Stimulated activated CD4-positive, alpha-beta T cell treated with anti-CD3 and anti-CD28 coated beads, Interleukin-1b, Interleukin-23, amount 100 ng/mL, for 4 hours (primary cell): ENCODE measurements around the gene PNMA8B.
"Not testable (repeated sequence)": the region's sequence is repeated elsewhere in the genome, so short reads cannot be mapped to it uniquely, and the experiment has no call there.

Experiments used
- DNase-seq, 2 donors: peaks; one replicate each; pipeline ENCODE4 v3.0.0-alpha.2; 2020; ENCODE audit warnings: low read depth in 2 of 2

PNMA8B gene

DNA sequence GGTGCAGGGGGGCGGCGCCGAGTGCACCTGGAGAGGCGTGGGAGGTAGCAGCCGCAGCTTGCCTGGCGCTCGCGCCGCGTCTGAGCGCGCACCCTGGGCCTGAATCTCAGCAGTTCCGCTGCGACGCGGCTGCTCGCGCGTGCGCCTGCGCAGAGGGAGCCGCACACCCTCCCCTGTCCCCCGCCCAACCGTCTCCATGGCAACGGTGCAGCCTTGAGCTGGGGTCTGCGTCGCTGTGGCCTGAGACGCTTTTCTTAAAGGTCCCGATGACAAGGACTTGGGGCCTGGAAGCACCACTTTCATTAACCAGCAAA is at the start of gene PNMA8B:
Gene PNMA8B (minus strand): TSS at position 82 of the 314 bp plus-strand sequence. CDS start 402 bp downstream, outside the sequence.
- no peak for DNase-seq

- no peak for DNase-seq
Measured at GRCh38 chr19:46544651-46545050, 49.0 kb upstream of the PNMA8B start.

DNA sequence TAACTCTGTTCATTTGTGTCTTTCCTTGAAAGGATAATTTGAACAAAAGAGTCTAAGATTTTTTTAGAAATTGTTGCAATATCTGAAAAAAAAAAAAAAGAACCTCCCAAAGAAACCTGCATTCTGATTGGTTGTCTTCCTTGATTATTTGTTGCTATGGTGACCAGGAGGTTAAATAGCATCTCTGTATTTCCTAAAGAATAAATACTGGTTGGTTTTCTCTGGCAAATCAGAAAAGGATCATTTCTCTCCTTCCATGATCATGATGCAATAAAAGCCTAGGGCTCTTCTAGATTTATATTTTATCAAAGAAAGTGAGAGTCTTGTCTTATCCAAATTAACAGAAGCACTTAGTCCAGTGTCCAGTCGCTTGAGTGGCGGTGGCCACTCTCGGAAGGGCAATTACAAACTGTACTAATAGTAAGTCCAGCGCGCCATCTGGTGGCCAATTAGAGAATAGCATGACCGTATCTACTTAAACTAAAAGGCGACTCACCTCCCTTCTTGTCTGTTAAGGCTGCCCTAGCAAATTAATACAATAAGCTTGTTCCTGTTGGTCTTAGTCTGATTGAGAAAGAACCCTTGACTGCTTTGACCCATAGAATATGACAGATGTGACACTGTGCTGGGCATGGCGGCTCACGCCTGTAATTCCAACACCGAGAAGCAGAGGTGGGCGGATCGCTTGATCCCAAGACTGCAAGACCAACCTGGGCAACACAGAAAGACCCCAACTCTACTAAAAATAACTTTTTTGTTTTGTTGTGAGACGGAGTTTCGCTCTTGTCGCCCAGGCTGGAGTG is 47.0 kb upstream of the PNMA8B start:
- peak; percentile 70 to 79 for DNase-seq

DNA sequence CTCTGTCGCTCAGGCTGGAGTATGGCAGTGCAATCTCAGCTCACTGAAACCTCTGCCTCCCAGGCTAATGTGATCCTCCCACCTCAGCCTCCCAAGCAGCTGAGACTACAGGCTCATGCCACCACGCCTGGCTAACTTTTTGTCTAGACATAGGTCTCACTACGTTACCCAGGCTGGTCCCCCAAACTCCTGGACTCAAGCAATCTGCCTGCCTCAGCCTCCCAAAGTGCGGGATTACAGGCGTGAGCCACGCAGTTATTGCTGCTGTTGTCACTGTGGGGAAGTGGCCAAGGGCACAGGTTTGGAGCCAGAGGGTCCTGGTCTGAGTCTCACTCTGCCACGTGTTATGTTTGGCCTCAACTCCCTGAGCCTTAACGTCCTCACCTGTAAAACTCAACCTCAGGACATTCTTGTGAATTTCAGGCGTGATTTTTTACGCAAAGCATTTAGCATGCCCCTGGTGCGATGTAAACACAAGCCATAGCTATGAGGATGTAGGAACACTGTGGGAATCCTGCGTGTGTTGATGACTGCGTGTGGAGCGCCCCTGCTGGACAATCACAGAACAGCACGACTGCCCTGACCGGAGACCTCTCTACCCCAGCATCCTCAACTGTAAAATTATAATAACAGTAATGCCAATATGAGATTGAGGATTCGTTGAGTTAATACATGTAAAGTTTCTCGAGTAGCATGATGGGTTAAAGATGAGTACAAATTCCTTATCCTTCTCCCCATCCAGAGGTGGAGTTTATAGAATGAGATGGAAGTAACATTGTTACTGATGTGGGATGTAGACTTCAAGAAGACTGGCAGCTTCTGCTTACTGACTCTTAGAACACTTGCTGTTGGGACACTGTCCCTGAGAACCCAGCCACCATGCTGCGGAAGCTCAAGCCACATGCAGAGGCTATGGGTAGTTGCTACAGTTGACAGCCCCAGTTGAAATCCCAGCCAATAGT is 41.8 kb upstream of the PNMA8B start:
- DNase-seq, result peak; percentile 58 to 66

DNA sequence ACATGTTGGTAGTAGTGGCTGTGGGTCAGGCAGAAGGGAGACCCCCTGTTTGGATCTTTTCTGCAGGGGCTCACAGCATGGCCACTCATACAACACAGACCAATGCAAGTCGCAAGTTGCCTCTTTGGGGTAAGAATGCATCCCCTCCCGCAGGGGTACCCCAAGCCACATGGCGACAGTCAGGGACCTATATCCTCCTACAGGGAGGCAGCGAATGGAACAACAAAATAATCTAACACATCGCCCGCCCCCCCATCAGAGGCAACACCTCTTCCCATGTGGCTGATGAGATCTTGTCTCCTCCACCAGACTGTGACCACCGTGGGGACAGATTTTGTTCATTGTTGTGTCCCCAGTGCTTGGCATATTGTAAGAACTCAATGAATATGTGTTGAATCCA is 40.7 kb upstream of the PNMA8B start:
- no peak for DNase-seq

GRCh38 chr19:46533621-46534081 is 38.0 kb upstream of the PNMA8B start:
- no peak for DNase-seq

GRCh38 chr19:46533078-46533620 is 37.5 kb upstream of the PNMA8B start:
- DNase-seq, result no peak

DNA sequence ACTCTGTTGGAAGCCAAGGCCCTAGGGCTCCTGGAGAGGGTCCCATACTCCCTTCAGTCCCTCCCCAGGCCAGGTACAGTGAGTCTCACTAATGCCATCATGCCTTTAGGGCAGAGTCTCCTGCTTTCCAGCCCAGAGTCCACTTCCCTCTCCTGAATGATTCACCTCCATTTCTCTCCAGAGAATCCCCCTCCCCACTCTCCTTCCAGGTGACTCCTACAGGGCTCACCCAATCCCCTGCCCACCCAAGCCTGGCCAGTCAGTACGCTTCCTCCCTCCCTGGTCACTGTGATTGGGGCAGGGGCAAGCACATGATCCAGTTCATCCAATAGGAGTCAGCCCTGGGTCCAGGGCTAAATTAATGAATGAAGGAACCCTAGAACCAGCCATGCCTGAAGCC is 35.0 kb upstream of the PNMA8B start:
- DNase-seq, result no peak

- DNase-seq, result peak; percentile 74 to 75
Measured at GRCh38 chr19:46529622-46530451, 34.2 kb upstream of the PNMA8B start.

DNA sequence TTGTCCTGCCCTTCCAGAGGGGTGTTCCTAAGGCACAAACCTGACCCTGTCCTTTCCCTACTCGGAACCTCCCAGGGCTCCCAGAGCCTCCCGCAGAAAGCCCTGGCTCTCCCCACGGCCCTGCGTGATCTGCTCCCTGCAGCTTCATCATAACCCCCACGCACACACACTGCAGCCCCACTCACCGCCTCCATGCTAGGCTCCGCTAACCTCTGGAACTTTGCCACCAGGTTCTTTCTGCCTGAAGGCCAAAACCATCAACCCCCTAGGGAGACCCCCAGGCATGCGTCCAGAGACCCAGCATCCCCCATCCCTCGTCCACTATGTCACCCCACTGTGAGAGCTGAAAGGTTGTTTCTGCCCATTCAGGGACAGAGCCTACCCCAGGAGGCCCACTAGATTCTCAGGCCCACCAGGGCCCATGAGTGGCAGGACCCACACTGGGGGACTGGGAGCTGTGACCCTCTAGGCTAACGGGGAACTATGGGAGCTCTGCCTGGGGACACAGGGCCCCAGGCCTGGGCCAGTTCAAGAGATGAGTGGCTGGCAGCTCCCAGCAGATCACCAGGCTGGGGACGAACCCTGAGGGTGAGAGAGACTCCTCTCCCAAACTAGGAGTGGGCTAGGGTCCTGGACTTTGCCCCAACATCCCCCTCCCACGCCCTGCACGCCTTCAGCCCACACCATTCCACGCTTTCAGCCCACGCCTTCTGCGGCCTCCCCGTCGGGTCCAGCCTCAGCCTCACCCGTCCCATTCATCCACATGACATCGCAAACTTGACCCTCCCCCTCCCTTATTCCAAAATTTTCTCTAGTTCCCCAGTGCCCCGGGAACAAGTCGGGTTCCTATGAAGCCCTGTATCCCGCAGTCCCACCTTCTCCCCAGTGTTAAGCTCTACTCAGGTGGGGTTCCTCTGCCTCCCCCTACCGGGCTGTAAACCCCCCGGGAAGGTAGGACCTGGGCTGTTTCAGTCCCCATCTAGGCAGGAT is 33.2 kb upstream of the PNMA8B start:
- no peak for DNase-seq

- not testable (repeated sequence) for DNase-seq
Measured at GRCh38 chr19:46526801-46527200, 31.1 kb upstream of the PNMA8B start.

GRCh38 chr19:46524308-46524707 is 28.6 kb upstream of the PNMA8B start:
- no peak for DNase-seq

GRCh38 chr19:46522988-46523387 is 27.3 kb upstream of the PNMA8B start:
- peak in 1 of 2 donors; percentile 25 for DNase-seq

GRCh38 chr19:46521241-46521868 is 25.7 kb upstream of the PNMA8B start:
- no peak for DNase-seq

- no peak for DNase-seq
Measured at GRCh38 chr19:46520616-46521015, 24.9 kb upstream of the PNMA8B start.

GRCh38 chr19:46517471-46517870 is 21.8 kb upstream of the PNMA8B start:
- no peak for DNase-seq

DNA sequence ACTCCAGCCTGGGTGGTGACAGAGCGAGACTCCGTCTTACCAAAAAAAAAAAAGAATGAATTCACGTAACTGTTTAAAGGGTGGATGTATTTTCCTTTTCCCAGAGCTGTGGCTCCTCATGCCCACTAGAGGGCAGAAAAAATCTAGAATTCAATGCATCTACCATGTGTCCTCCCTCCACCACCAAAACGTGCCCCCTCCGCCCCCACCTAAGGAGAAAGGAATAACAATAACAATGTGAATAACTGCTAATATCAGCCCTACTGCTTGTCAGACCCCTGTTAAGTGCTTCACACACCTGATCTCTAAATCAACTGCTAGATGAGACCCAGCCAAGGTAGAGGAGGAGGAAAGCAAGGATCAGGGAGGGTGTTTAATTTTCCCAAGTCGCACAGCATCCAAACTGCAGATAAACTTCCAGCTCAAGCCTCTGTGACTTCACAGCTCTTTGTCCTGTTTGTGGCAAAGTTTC is 20.2 kb upstream of the PNMA8B start:
- peak in 1 of 2 donors; percentile 24 for DNase-seq

DNA sequence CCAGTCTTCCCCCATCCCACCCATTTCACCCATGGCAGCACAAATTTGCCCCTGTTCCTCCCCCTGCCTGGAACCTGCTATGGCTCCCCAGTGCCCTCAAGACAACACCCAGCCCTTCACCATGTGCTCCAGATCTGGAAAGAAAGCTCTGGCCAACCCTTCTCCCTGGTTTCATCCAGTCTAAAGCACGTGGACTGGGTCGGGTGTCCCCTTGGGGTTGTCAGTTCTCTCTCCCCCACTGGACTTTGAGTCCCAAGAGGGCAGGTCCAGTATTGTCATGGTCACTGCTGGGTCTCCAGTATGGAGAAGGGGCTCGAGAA is 19.6 kb upstream of the PNMA8B start:
- DNase-seq, result no peak

DNA sequence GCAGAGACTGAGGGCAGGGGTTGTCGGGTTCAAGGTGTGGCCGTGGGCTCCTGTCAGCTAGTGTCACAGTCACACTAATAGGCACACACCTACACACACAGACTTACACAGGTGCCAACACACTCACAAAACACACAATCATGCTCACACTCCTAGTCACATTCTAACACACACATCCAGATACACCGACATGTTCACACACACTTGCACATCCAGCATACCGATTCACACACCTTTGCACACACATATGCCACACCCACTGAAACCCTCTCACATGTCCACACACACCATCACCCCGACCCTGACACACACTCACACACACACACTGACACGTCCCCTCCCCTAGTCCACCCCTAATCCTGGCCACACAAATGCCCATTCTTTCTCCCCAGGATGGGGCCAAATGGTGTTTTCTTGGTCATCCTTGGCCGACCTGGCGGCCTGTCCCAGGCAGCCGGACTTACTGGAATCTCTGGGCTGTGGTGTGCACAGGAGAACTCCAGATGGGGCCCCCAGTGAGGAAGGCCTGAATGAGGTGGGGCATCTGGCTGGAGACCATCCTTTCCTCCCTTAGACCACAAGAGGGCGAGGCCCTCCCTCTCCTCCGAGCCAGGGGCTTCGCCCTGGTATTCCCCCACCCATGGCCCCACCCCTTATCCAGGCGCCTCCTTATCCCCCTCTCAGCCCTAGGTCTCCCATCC is 19.1 kb upstream of the PNMA8B start:
- DNase-seq, result no peak
